ENCODE data around the gene ABLIM3.

ABLIM3 gene

GRCh38 chr5:149282966-149283332 is 141.7 kb downstream of the ABLIM3 start:
- no peak overlapping the region for H3K4me3 ChIP-seq (ENCODE audit: low read length)
- no peak for TF ChIP-seq ZNF274 (IDR thresholded peaks at IDR 0.05; ENCODE audit: low read depth, low read length)

- no peak overlapping the region for H3K4me3 ChIP-seq (ENCODE audit: low read length)
- no peak for TF ChIP-seq ZNF274 (IDR thresholded peaks at IDR 0.05; ENCODE audit: low read depth, low read length)
Observed at GRCh38 chr5:149283626-149284480, 142.6 kb downstream of the ABLIM3 start.

GRCh38 chr5:149284501-149284900 is 143.2 kb downstream of the ABLIM3 start:
- H3K4me3 ChIP-seq (ENCODE audit: low read length), result no peak overlapping the region
- TF ChIP-seq ZNF274 (IDR thresholded peaks at IDR 0.05; ENCODE audit: low read depth, low read length), result no peak

GRCh38 chr5:149285153-149285552 is 143.9 kb downstream of the ABLIM3 start:
- H3K4me3 ChIP-seq (ENCODE audit: low read length), result no peak overlapping the region
- no peak for TF ChIP-seq ZNF274 (IDR thresholded peaks at IDR 0.05; ENCODE audit: low read depth, low read length)

- no peak for TF ChIP-seq ZNF274 (IDR thresholded peaks at IDR 0.05; ENCODE audit: low read depth, low read length)
- no peak overlapping the region for H3K4me3 ChIP-seq (ENCODE audit: low read length)
Observed at GRCh38 chr5:149288436-149288835, 147.1 kb downstream of the ABLIM3 start.

- no peak overlapping the region for H3K4me3 ChIP-seq (ENCODE audit: low read length)
- TF ChIP-seq ZNF274 (IDR thresholded peaks at IDR 0.05; ENCODE audit: low read depth, low read length), result no peak
Observed at GRCh38 chr5:149289301-149289700, 148.0 kb downstream of the ABLIM3 start.

- no peak for TF ChIP-seq ZNF274 (IDR thresholded peaks at IDR 0.05; ENCODE audit: low read depth, low read length)
- H3K4me3 ChIP-seq (ENCODE audit: low read length), result no peak overlapping the region
Observed at GRCh38 chr5:149294872-149295829, 153.9 kb downstream of the ABLIM3 start.

- no peak for TF ChIP-seq ZNF274 (IDR thresholded peaks at IDR 0.05; ENCODE audit: low read depth, low read length)
- no peak overlapping the region for H3K4me3 ChIP-seq (ENCODE audit: low read length)
Observed at GRCh38 chr5:149297340-149298025, 156.2 kb downstream of the ABLIM3 start.

- no peak overlapping the region for H3K4me3 ChIP-seq (ENCODE audit: low read length)
- no peak for TF ChIP-seq ZNF274 (IDR thresholded peaks at IDR 0.05; ENCODE audit: low read depth, low read length)
Observed at GRCh38 chr5:149298163-149298562, 156.9 kb downstream of the ABLIM3 start.

- H3K4me3 ChIP-seq (ENCODE audit: low read length), result no peak overlapping the region
- no peak for TF ChIP-seq ZNF274 (IDR thresholded peaks at IDR 0.05; ENCODE audit: low read depth, low read length)
Observed at GRCh38 chr5:149298842-149299404, 157.6 kb downstream of the ABLIM3 start.

GRCh38 chr5:149299451-149300054 is 158.3 kb downstream of the ABLIM3 start:
- H3K4me3 ChIP-seq (ENCODE audit: low read length), result no peak overlapping the region
- no peak for TF ChIP-seq ZNF274 (IDR thresholded peaks at IDR 0.05; ENCODE audit: low read depth, low read length)

GRCh38 chr5:149300441-149300840 is 159.1 kb downstream of the ABLIM3 start:
- no peak for TF ChIP-seq ZNF274 (IDR thresholded peaks at IDR 0.05; ENCODE audit: low read depth, low read length)
- no peak overlapping the region for H3K4me3 ChIP-seq (ENCODE audit: low read length)

- no peak for TF ChIP-seq ZNF274 (IDR thresholded peaks at IDR 0.05; ENCODE audit: low read depth, low read length)
- H3K4me3 ChIP-seq (ENCODE audit: low read length), result no peak overlapping the region
Observed at GRCh38 chr5:149301049-149301743, 159.9 kb downstream of the ABLIM3 start.
